Esophagus muscularis mucosa (tissue), 4 donors: ENCODE data around the gene HERC4.
"Not testable (repeated sequence)": the region's sequence is repeated elsewhere in the genome, so short reads cannot be mapped to it uniquely, and the experiment has no call there.

Source experiments
- CTCF ChIP-seq, 3 experiments: fragments of 200-600 bp in 2 of 3; fragments of 450-650 bp in 1 of 3; sonication (generic) in 2 of 3; IDR thresholded peaks; one replicate each; pipeline ENCODE4 v1.5.1; 2017 to 2019; ENCODE audit warnings: antibody characterized with exemption in 3 of 3, mild to moderate bottlenecking in 2 of 3, moderate library complexity in 1 of 3
- EP300 ChIP-seq: sonication (generic); formaldehyde crosslinking; IDR thresholded peaks from one replicate; pipeline ENCODE4 v1.6.1; 2017; ENCODE audit warnings: antibody characterized with exemption
- POLR2A ChIP-seq: fragments of 450-650 bp; IDR thresholded peaks from one replicate; pipeline ENCODE4 v1.6.1; 2017; ENCODE audit warnings: antibody characterized with exemption, moderate library complexity, mild to moderate bottlenecking, low read depth
- POLR2AphosphoS5 ChIP-seq, 2 donors: sonication (generic); formaldehyde crosslinking; IDR thresholded peaks; one replicate each; pipeline ENCODE4 v1.6.1; 2017; ENCODE audit warnings: antibody characterized with exemption in 2 of 2

DNA sequence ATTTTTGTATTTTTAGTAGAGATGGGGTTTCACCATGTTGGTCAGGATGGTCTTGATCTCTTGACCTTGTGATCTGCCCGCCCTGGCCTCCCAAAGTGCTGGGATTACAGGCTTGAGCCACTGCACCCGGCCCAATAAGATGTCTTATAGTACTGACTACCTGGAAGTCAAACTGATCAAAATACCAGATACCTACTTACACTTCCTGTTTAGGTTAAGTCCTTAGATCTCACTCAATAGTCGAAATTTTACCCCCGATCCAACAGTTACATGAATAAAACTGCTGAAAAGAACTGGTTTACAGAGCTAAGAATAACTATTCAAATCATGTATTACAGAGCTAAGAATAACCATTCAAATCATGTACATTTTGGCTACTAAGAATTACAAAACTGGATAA is 58.6 kb downstream of the HERC4 start:
- TF ChIP-seq POLR2AphosphoS5 (IDR thresholded peaks at IDR 0.05); POLR2A; CTCF (IDR thresholded peaks at IDR 0.05); EP300: not testable (repeated sequence)
